ENCODE results near the gene BLOC1S5.

The BLOC1S5 gene

GRCh38 chr6:8087870-8088754 is 23.9 kb upstream of the BLOC1S5 start:
- no peak for DNase-seq (ENCODE audit: low spot score)
- no peak for TF ChIP-seq CTCF (IDR thresholded peaks at IDR 0.05; ENCODE audit: extremely low read depth, missing control alignments)

DNA sequence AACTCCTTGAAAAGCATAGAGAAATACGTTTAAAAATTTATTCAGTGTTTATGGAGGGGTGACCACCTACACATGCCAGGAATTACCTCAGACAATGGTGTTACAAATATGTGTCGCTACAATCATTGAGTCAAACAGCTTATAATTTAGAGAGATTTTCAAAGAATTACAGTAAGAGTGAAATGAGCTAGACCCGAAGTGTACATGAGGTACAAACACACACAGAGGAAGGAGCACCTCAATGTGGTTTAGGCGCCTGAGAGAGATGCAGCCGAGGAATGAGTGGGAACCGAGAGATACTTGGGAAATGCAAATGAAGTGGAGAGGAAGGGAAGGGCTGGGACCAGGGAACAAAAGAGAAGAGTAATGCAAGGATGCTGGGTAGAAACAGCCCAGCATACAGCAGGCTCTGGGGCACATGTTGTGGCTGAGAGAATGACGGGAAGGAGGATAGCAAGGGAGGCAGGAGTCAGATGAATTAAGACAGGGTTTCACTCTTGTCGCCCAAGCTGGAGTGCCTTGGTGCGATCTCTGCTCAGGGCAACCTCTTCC is 22.6 kb upstream of the BLOC1S5 start:
- no peak for DNase-seq (ENCODE audit: low spot score)

DNA sequence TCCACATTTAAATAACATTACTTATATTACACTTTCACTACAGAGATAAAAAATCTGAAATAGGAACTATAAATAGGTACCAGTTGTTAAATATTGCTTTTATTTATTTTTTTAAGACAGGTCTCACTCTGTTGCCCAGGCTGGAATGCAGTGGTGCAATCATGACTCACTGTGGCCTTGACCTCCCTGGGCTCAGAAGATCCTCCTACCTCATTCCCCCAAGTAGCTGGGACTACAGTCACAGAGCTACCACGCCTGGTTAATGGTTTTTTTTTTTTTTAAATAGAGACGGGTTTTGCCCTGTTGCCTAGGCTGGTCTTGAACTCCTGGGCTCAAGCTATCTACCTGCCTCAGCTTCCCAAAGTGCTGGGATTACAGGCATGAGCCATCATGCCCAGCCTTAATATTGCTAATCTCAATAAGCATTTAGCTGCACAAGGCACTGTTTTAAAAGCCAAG is 20.9 kb upstream of the BLOC1S5 start:
- no peak for TF ChIP-seq CTCF (IDR thresholded peaks at IDR 0.05; ENCODE audit: extremely low read depth, missing control alignments)
- no peak for DNase-seq (ENCODE audit: low spot score)

More for the DNA sequence above, 22.6 kb upstream of the BLOC1S5 start:
- no peak for TF ChIP-seq CTCF (IDR thresholded peaks at IDR 0.05; ENCODE audit: extremely low read depth, missing control alignments)

- no peak for DNase-seq (ENCODE audit: low spot score)
- TF ChIP-seq CTCF (IDR thresholded peaks at IDR 0.05; ENCODE audit: extremely low read depth, missing control alignments) = no peak
Observed at GRCh38 chr6:8084586-8084985, 20.4 kb upstream of the BLOC1S5 start.

- DNase-seq (ENCODE audit: low spot score) = no peak
- no peak for TF ChIP-seq CTCF (IDR thresholded peaks at IDR 0.05; ENCODE audit: extremely low read depth, missing control alignments)
Observed at GRCh38 chr6:8082954-8083858, 19.0 kb upstream of the BLOC1S5 start.

DNA sequence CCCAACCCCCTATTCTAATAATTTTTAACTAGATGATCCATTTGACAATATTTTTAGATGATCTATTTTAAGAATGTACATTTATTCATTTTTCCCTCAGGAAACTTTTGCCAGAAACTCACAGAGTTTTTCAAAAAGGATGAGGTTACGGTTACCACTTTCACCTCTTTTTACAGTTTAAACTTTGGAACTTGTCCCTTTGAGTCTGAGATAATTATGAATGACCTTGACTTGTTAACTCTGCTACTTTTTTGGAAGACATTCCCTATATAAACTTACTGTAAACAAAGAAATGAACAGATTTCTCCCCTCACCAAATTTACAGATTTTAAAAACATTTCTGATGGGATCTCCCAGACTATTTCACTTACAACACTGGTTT is 18.4 kb upstream of the BLOC1S5 start:
- no peak for TF ChIP-seq CTCF (IDR thresholded peaks at IDR 0.05; ENCODE audit: extremely low read depth, missing control alignments)
- no peak for DNase-seq (ENCODE audit: low spot score)

Data from GM20000 (cell line).